IMR-90 (cell line): ENCODE data around the gene CFAP20. TPM values are rescaled to one million over a fixed set of nuclear protein-coding genes. Genes with fewer than 3 reads are reported as not detected.
A peak's percentile ranks its signal among the peaks of the same experiment; 100 is the strongest.

ENCODE experiments used
- ATAC-seq: fragments of 200-7000 bp; cut with Tn5 transposase; 2 replicates; pipeline ENCODE4 v1.9.1; 2020; ENCODE audit warnings: low read depth, mild to moderate bottlenecking, moderate library complexity
- BruUV-seq: library from RNA; stranded (reverse); fragments of 400-500 nt; replicated peaks from 2 replicates; lab custom pipeline; 2021; lab: Mats Ljungman, UMichigan
- CTCF ChIA-PET: fragments of 300-600 bp; formaldehyde crosslinking; extraction: SDS; loops from one replicate; lab custom pipeline; 2021; ENCODE audit warnings: antibody characterized with exemption; lab: Yijun Ruan, JAX
- POLR2A ChIA-PET: fragments of 300-600 bp; sonication (Branson Sonifier 250); formaldehyde crosslinking; loops from one replicate; lab custom pipeline; 2022; ENCODE audit warnings: antibody characterized with exemption; ENCODE audit not compliant: unreplicated experiment; lab: Charles Lee
- DNase-seq: peaks from one replicate; pipeline ENCODE4 v3.0.0; 2013
- H2AFZ ChIP-seq: replicated peaks from 2 replicates; pipeline ENCODE3; 2013; ENCODE audit warnings: low read length, mild to moderate bottlenecking; ENCODE audit not compliant: poor library complexity
- H2AK5ac ChIP-seq: 2 replicates; pipeline ENCODE4 v1.6.1; 2013; ENCODE audit warnings: low read depth, low read length, inconsistent platforms
- H2AK9ac ChIP-seq: replicated peaks from 2 replicates; pipeline ENCODE3; 2013; ENCODE audit warnings: mild to moderate bottlenecking, low read depth, low read length, moderate library complexity; ENCODE audit not compliant: poor library complexity
- H2BK120ac ChIP-seq: 2 replicates; pipeline ENCODE4 v1.6.1; 2013; ENCODE audit warnings: low read depth, low read length, inconsistent platforms
- H2BK15ac ChIP-seq: 3 replicates; pipeline ENCODE4 v1.6.1; 2013; ENCODE audit warnings: low read depth, low read length, inconsistent platforms
- H2BK20ac ChIP-seq: 2 replicates; pipeline ENCODE4 v1.6.1; 2013; ENCODE audit warnings: low read depth, mild to moderate bottlenecking, inconsistent platforms, low read length, moderate library complexity
- H2BK5ac ChIP-seq: 2 replicates; pipeline ENCODE4 v1.6.1; 2013; ENCODE audit warnings: mild to moderate bottlenecking, low read depth, low read length, inconsistent platforms; ENCODE audit not compliant: poor library complexity, severe bottlenecking
- H3K14ac ChIP-seq: replicated peaks from 2 replicates; pipeline ENCODE4 v1.6.1; 2013; ENCODE audit warnings: low read depth, low read length, inconsistent platforms
- H3K18ac ChIP-seq: 2 replicates; pipeline ENCODE4 v1.6.1; 2013; ENCODE audit warnings: low read depth, low read length, control low read depth
- H3K23ac ChIP-seq: 2 replicates; pipeline ENCODE4 v1.6.1; 2013; ENCODE audit warnings: low read depth, low read length, inconsistent platforms
- H3K27ac ChIP-seq: 2 replicates; pipeline ENCODE4 v1.5.1; 2013; ENCODE audit warnings: mild to moderate bottlenecking, control low read depth, low read length; ENCODE audit not compliant: insufficient read depth
- H3K27me3 ChIP-seq: 2 replicates; pipeline ENCODE4 v1.6.1; 2013; ENCODE audit warnings: low read length; ENCODE audit not compliant: control insufficient read depth, insufficient read depth
- H3K36me3 ChIP-seq: 2 replicates; pipeline ENCODE4 v1.6.1; 2013; ENCODE audit warnings: low read length, mixed read lengths; ENCODE audit not compliant: control insufficient read depth, insufficient read depth
- H3K4ac ChIP-seq: 2 replicates; pipeline ENCODE4 v1.6.1; 2013; ENCODE audit warnings: low read depth, low read length, inconsistent platforms
- H3K4me1 ChIP-seq: 2 replicates; pipeline ENCODE4 v1.6.1; 2013; ENCODE audit warnings: low read length, mixed read lengths; ENCODE audit not compliant: control insufficient read depth, insufficient read depth
- H3K4me2 ChIP-seq: 2 replicates; pipeline ENCODE4 v1.6.1; 2013; ENCODE audit warnings: low read depth, mild to moderate bottlenecking, control low read depth, low read length, moderate library complexity
- H3K4me3 ChIP-seq: 2 replicates; pipeline ENCODE4 v1.5.1; 2013; ENCODE audit warnings: low read depth, mild to moderate bottlenecking, control low read depth, low read length, moderate library complexity; ENCODE audit not compliant: insufficient read depth
- H3K56ac ChIP-seq: 2 replicates; pipeline ENCODE4 v1.6.1; 2013; ENCODE audit warnings: low read length, inconsistent platforms; ENCODE audit not compliant: insufficient read depth; ENCODE audit errors: extremely low read depth
- H3K79me1 ChIP-seq, 2 experiments: 2 replicates each; pipeline ENCODE4 v1.6.1; 2013; ENCODE audit warnings: low read length in 2 of 2, inconsistent platforms in 1 of 2, low read depth in 1 of 2
- H3K9ac ChIP-seq: 2 replicates; pipeline ENCODE4 v1.6.1; 2013; ENCODE audit warnings: low read depth, low read length, control low read depth
- H3K9me1 ChIP-seq: 2 replicates; pipeline ENCODE4 v1.6.1; 2013; ENCODE audit warnings: low read length, inconsistent platforms; ENCODE audit not compliant: insufficient read depth
- H3K9me3 ChIP-seq: 2 replicates; pipeline ENCODE4 v1.6.1; 2013; ENCODE audit warnings: low read length; ENCODE audit not compliant: control insufficient read depth, insufficient read depth
- H4K20me1 ChIP-seq: 2 replicates; pipeline ENCODE4 v1.6.1; 2013; ENCODE audit warnings: low read length, inconsistent platforms; ENCODE audit not compliant: insufficient read depth
- H4K5ac ChIP-seq: 2 replicates; pipeline ENCODE4 v1.6.1; 2013; ENCODE audit warnings: mild to moderate bottlenecking, low read depth, low read length, control low read depth
- H4K8ac ChIP-seq, 2 experiments: 2 replicates each; pipeline ENCODE4 v1.6.1; 2013; ENCODE audit warnings: low read depth in 2 of 2, low read length in 2 of 2, control low read depth in 1 of 2, inconsistent platforms in 1 of 2
- H4K91ac ChIP-seq: 2 replicates; pipeline ENCODE4 v1.6.1; 2013; ENCODE audit warnings: low read depth, low read length, inconsistent platforms; ENCODE audit not compliant: insufficient read depth
- BHLHE40 ChIP-seq: fragments of 150-350 bp; IDR thresholded peaks from 2 replicates; pipeline ENCODE4 v1.6.1; 2016; ENCODE audit warnings: mild to moderate bottlenecking, low read depth, low read length
- CEBPB ChIP-seq: IDR thresholded peaks from 2 replicates; pipeline ENCODE4 v1.6.1; 2012; ENCODE audit warnings: low read depth, low read length, improper control_type of control experiment
- CHD1 ChIP-seq: IDR thresholded peaks from 2 replicates; pipeline ENCODE4 v1.6.1; 2012; ENCODE audit warnings: low read depth, low read length, improper control_type of control experiment
- FOS ChIP-seq: fragments of 150-350 bp; IDR thresholded peaks from 2 replicates; pipeline ENCODE4 v1.6.1; 2016; ENCODE audit warnings: low read depth, low read length
- MXI1 ChIP-seq: IDR thresholded peaks from 2 replicates; pipeline ENCODE4 v1.6.1; 2012; ENCODE audit warnings: low read depth, mild to moderate bottlenecking, low read length, moderate library complexity, borderline replicate concordance
- NFE2L2 ChIP-seq: fragments of 150-350 bp; IDR thresholded peaks from 2 replicates; pipeline ENCODE4 v1.6.1; 2016; ENCODE audit warnings: low read depth, mild to moderate bottlenecking, low read length
- POLR2A ChIP-seq: IDR thresholded peaks from 2 replicates; pipeline ENCODE4 v1.6.1; 2012; ENCODE audit warnings: mild to moderate bottlenecking, low read depth, low read length
- RAD21 ChIP-seq: IDR thresholded peaks from 2 replicates; pipeline ENCODE4 v1.6.1; 2012; ENCODE audit warnings: low read length, improper control_type of control experiment
- SMC3 ChIP-seq: fragments of 150-350 bp; IDR thresholded peaks from 2 replicates; pipeline ENCODE4 v1.6.1; 2016; ENCODE audit warnings: low read depth, mild to moderate bottlenecking, antibody characterized with exemption, low read length, moderate library complexity
- WGBS, 2 experiments: methylation state at CpG; one replicate each; pipeline versions ENCODE4 v1.1.5 to v1.1.7; 2013; ENCODE audit warnings: missing lambda C conversion rate in 2 of 2; ENCODE audit not compliant: insufficient read length in 1 of 2; ENCODE audit errors: extremely low coverage in 2 of 2; 5-methylcytosine and 5-hydroxymethylcytosine counted together
- dilution Hi-C: fragments of 300-500 bp; cut with HindIII; formaldehyde crosslinking; loops from one replicate; pipeline ENCODE4 v1.14.3; 2018; ENCODE audit warnings: low sequenced_read_pairs; ENCODE audit not compliant: unreplicated experiment
- in situ Hi-C: fragments of 300-500 bp; cut with MboI; formaldehyde crosslinking; loops from 3 replicates; pipeline ENCODE4 v1.14.3; 2019; ENCODE audit warnings: low sequenced_read_pairs, inconsistent platforms, mixed read lengths
- intact Hi-C: fragments of 100-400 bp; cut with micrococcal nuclease; formaldehyde crosslinking; loops from 2 replicates; pipeline ENCODE4 v1.10.0; 2022
- polyA plus RNA-seq, 3 experiments: library from polyadenylated mRNA; depleted of rRNA; stranded (reverse); fragments of >200 nt; gene quantifications; 2 replicates each; pipeline ENCODE4 v1.2.3, GENCODE V29; 2012; ENCODE audit warnings: low replicate concordance in 1 of 3
- total RNA-seq: library from RNA; depleted of rRNA; stranded (reverse); fragments of >200 nt; gene quantifications from 2 replicates; pipeline ENCODE4 v1.2.3, GENCODE V29; 2012
- TF ChIP-seq, protein P1 (sequence below): fragments of 150-350 bp; IDR thresholded peaks from 2 replicates; pipeline ENCODE4 v1.6.1; 2017; ENCODE audit warnings: mild to moderate bottlenecking, antibody characterized with exemption, low read length, low read depth
- TF ChIP-seq, protein P2 (sequence below): conservative IDR thresholded peaks from 2 replicates; pipeline ENCODE4 v1.5.1; 2012; ENCODE audit warnings: mild to moderate bottlenecking, low read depth, low read length, improper control_type of control experiment

CFAP20 gene
- total and polyA plus RNA-seq, 2 of the 4 experiments (the other 2 are of a cell fraction) = 39.1 to 54.0 TPM

DNA sequence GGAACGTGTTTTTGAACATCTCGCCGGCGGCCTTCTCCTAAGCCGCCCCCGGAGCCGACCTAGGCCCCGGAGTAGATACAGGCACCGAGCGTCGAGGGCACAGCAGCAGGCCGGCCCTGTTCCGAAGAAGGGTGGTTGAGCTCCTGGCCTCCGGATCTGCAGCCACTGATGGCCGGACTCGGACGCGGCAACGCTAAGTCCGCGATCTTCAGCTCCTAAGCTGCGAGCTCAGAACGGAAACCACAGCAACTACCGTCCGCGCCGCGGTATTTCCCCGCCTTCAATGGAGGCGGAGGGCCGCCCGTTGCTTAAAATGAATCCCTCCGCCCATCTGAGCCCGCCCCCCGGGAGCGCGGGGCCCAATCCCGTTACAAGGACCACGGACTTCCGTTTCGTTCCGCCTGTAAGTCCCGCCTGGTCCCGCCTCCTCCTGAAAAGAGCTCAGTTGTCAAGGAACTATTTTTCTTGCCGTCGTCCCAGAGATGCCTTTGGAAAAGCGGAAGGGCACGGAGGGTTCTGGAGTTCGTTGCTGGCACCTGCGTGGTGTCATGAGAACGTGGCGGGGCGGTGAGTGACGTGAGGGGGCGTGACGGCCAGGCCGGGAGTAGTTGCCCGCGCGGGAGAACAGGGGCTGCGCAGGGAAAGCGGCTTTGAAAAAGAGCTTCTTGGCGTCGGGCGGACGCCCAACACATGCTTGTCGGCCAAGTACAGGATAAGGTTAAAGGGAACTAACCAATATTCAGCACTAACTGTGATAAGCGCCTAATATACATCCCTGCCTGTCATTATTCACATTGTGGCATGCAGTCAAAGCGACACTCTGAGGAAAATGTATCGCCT, at the start of gene CFAP20 (continued):
- no peak for TF ChIP-seq CEBPB
- TF ChIP-seq, protein P1, sequence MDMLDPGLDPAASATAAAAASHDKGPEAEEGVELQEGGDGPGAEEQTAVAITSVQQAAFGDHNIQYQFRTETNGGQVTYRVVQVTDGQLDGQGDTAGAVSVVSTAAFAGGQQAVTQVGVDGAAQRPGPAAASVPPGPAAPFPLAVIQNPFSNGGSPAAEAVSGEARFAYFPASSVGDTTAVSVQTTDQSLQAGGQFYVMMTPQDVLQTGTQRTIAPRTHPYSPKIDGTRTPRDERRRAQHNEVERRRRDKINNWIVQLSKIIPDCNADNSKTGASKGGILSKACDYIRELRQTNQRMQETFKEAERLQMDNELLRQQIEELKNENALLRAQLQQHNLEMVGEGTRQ = peak; percentile 34; the same call in 1 of the 2 replicates
- TF ChIP-seq MXI1 = peak; percentile 90; the same call in 1 of the 2 replicates
- TF ChIP-seq POLR2A = peak; percentile 92
- TF ChIP-seq SMC3 = no peak

DNA sequence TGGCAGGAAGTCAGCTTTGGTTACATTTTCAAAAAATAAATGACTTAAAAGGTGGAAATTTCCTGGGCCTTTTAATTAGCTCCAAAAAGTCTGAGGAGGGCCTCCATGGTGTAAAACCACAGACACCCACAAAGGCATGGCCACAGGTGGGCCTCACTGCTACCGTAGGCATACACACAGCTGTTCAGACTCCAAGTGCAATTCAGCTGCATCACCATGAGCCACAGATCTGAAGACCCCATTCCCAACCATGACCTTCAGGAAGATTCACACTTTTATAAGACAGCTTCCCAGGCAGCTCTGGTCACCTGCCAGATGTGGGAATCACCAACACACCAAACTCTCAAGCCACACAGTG, 48.2 kb upstream of the CFAP20 start:
- Histone ChIP-seq H2BK15ac (no peak overlapping the region), H2BK120ac (no peak overlapping the region), H3K4ac (no peak overlapping the region), H3K9me1 (peaks cover 10% of the 10 kb centered on the region; the same call in 1 of the 2 replicates), H4K8ac (no peak overlapping the region), H3K36me3 (peaks cover 32% of the 10 kb centered on the region), H3K4me3 (no peak overlapping the region), H2AFZ (no peak overlapping the region), H3K23ac (no peak overlapping the region), H4K91ac (no peak overlapping the region), H3K9me3 (no peaks in the 10 kb centered on the region), H3K56ac (no peak overlapping the region), H2AK9ac (no peak overlapping the region), H2BK5ac (no peak overlapping the region), H3K27ac (no peak overlapping the region), H3K18ac (no peak overlapping the region), H4K5ac (no peak overlapping the region), H3K4me2 (no peak overlapping the region), H2AK5ac (no peak overlapping the region), H3K9ac (no peak overlapping the region), H3K27me3 (no peaks in the 10 kb centered on the region), H2BK20ac (no peak overlapping the region), H3K4me1 (no peaks in the 10 kb centered on the region), H3K79me1 (peaks cover 19 to 37% of the 10 kb centered on the region in 2 experiments), H3K14ac (no peak overlapping the region), H4K20me1 (peaks cover 11% of the 10 kb centered on the region; the same call in 1 of the 2 replicates)
- CTCF ChIA-PET = no interaction called here
- intact Hi-C loops = no loop called here
- no peak for ATAC-seq
- POLR2A ChIA-PET = no interaction called here
- dilution Hi-C loops = no loop called here
- no peak for DNase-seq
- 90% methylated on average over 1 of the region's 1 CpG; no CpG with 5 or more reads in 1 of the 2 experiments for WGBS, 2 experiments
- no TSS peak for BruUV-seq
- in situ Hi-C loops = no loop called here
- no peak for TF ChIP-seq CEBPB
- no peak for TF ChIP-seq NFE2L2
- TF ChIP-seq CHD1 = no peak
- TF ChIP-seq, protein P2, sequence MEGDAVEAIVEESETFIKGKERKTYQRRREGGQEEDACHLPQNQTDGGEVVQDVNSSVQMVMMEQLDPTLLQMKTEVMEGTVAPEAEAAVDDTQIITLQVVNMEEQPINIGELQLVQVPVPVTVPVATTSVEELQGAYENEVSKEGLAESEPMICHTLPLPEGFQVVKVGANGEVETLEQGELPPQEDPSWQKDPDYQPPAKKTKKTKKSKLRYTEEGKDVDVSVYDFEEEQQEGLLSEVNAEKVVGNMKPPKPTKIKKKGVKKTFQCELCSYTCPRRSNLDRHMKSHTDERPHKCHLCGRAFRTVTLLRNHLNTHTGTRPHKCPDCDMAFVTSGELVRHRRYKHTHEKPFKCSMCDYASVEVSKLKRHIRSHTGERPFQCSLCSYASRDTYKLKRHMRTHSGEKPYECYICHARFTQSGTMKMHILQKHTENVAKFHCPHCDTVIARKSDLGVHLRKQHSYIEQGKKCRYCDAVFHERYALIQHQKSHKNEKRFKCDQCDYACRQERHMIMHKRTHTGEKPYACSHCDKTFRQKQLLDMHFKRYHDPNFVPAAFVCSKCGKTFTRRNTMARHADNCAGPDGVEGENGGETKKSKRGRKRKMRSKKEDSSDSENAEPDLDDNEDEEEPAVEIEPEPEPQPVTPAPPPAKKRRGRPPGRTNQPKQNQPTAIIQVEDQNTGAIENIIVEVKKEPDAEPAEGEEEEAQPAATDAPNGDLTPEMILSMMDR = no peak
- no peak for TF ChIP-seq BHLHE40
- TF ChIP-seq, protein P1 = no peak
- no peak for TF ChIP-seq MXI1
- no peak for TF ChIP-seq FOS
- TF ChIP-seq RAD21 = no peak
